Measurements from ENCODE around the gene TBC1D10A. TPM values are rescaled to one million over a fixed set of nuclear protein-coding genes. Genes with fewer than 3 reads are reported as not detected.

TBC1D10A gene
- total and polyA plus RNA-seq, 2 experiments from 2014 or later, result 3.3 to 8.8 TPM

- no peak for ATAC-seq
- no peak overlapping the region for H3K27ac Mint-ChIP-seq
- Histone ChIP-seq H3K27ac (ENCODE audit: low read depth) (no peak overlapping the region), H3K4me2 (no peak overlapping the region), H4K20me1 (replicated peaks; ENCODE audit: insufficient read depth) (no peaks in the 10 kb centered on the region), H3K4me3 (no peak overlapping the region), H3K9me2 (ENCODE audit: insufficient read depth) (no peaks in the 10 kb centered on the region), H3K27me3 (ENCODE audit: insufficient read depth) (no peaks in the 10 kb centered on the region), H3K79me2 (replicated peaks; ENCODE audit: insufficient read depth) (no peaks in the 10 kb centered on the region), H3F3A (replicated peaks; ENCODE audit: low read depth) (no peaks in the 10 kb centered on the region), H3K4me1 (ENCODE audit: insufficient read depth) (0 out of 2 replicates have a peak, but pooled peaks cover 4% of the 10 kb centered on the region), H2AFZ (no peak overlapping the region), H3K36me3 (ENCODE audit: insufficient read depth) (no peaks in the 10 kb centered on the region)
- no peaks in the 10 kb centered on the region for H3K9me3 Mint-ChIP-seq
- no peak overlapping the region for H3K4me3 Mint-ChIP-seq
- H3K4me1 Mint-ChIP-seq, result peaks cover 9% of the 10 kb centered on the region
- peaks cover 21% of the 10 kb centered on the region for H3K27me3 Mint-ChIP-seq (ENCODE audit: insufficient read depth, low read depth, poor library complexity)
- no peaks in the 10 kb centered on the region for H3K36me3 Mint-ChIP-seq (ENCODE audit: low read depth)
- TF ChIP-seq ZNF462 (CRISPR knock-in tag; IDR thresholded peaks at IDR 0.05), result no peak
- TF ChIP-seq STAT1 (IDR thresholded peaks at IDR 0.05; ENCODE audit: unreplicated experiment), result no peak
- no peak for TF ChIP-seq EZH2phosphoT487 (IDR thresholded peaks at IDR 0.05; ENCODE audit: unreplicated experiment)
- TF ChIP-seq JUNB (IDR thresholded peaks at IDR 0.05; ENCODE audit: unreplicated experiment), result no peak
- no peak for TF ChIP-seq ETS1 (IDR thresholded peaks at IDR 0.05)
- TF ChIP-seq ZNF114 (CRISPR knock-in tag; IDR thresholded peaks at IDR 0.05), result no peak
- no peak for TF ChIP-seq NANOG (IDR thresholded peaks at IDR 0.05; ENCODE audit: borderline replicate concordance)
- TF ChIP-seq POLR2AphosphoS5 (IDR thresholded peaks at IDR 0.05; ENCODE audit: low read depth), result no peak
- no peak for TF ChIP-seq EZH2 (IDR thresholded peaks at IDR 0.05; ENCODE audit: low read depth, unreplicated experiment)
- no peak for TF ChIP-seq ZNF331 (CRISPR knock-in tag; IDR thresholded peaks at IDR 0.05; ENCODE audit: low read depth)
- no peak for TF ChIP-seq CREB1 (CRISPR knock-in tag; IDR thresholded peaks at IDR 0.05; ENCODE audit: low read depth)
- TF ChIP-seq REST (IDR thresholded peaks at IDR 0.05; ENCODE audit: unreplicated experiment), result no peak
- no peak for TF ChIP-seq CTCF (conservative IDR thresholded peaks at IDR 0.05; ENCODE audit: low read depth in 2 of 2)
- DNase-seq (ENCODE audit: low spot score), result no peak
Measured at GRCh38 chr22:30273711-30274436, 52.9 kb downstream of the TBC1D10A start.
